ENCODE results near the gene RAB28. TPM values are rescaled to one million over a fixed set of nuclear protein-coding genes. Genes with fewer than 3 reads are reported as not detected.

The RAB28 gene
- total RNA-seq, 1 donor from 2014 or later = 11.9 TPM

- Histone ChIP-seq H3K27me3 (ENCODE audit: insufficient read depth, low read length) (no peaks in the 10 kb centered on the region), H3K27ac (ENCODE audit: low read depth, low read length) (no peak overlapping the region), H3K4me3 (ENCODE audit: insufficient read depth, low read depth, low read length) (no peak overlapping the region), H4K20me1 (ENCODE audit: insufficient read depth, low read length) (no peaks in the 10 kb centered on the region), H3K9ac (ENCODE audit: low read length) (no peak overlapping the region), H3K9me3 (ENCODE audit: insufficient read depth, low read depth, low read length) (no peaks in the 10 kb centered on the region), H3K79me2 (ENCODE audit: insufficient read depth, low read length) (peaks cover 21% of the 10 kb centered on the region), H3K36me3 (ENCODE audit: insufficient read depth, low read length) (peaks cover 5% of the 10 kb centered on the region), H3K4me2 (ENCODE audit: low read length) (no peak overlapping the region), H2AFZ (ENCODE audit: low read depth, low read length) (no peak overlapping the region), H3K4me1 (ENCODE audit: insufficient read depth, low read length) (peaks cover under 1% of the 10 kb centered on the region)
- Mint-ChIP-seq H3K27me3 (ENCODE audit: low read depth, unreplicated experiment) (no peaks in the 10 kb centered on the region), H3K36me3 (ENCODE audit: low read depth, unreplicated experiment) (no peaks in the 10 kb centered on the region), H3K4me3 (ENCODE audit: unreplicated experiment) (no peak overlapping the region), H3K4me1 (ENCODE audit: low read depth, unreplicated experiment) (peaks cover 1% of the 10 kb centered on the region), H3K9me3 (ENCODE audit: unreplicated experiment) (no peaks in the 10 kb centered on the region), H3K27ac (ENCODE audit: unreplicated experiment) (no peak overlapping the region)
- DNase-seq (ENCODE audit: low read depth) = no peak
- FAIRE-seq = no peak
- no peak for TF ChIP-seq EZH2 (IDR thresholded peaks at IDR 0.05; ENCODE audit: insufficient read depth, low read length)
- TF ChIP-seq, protein P1, sequence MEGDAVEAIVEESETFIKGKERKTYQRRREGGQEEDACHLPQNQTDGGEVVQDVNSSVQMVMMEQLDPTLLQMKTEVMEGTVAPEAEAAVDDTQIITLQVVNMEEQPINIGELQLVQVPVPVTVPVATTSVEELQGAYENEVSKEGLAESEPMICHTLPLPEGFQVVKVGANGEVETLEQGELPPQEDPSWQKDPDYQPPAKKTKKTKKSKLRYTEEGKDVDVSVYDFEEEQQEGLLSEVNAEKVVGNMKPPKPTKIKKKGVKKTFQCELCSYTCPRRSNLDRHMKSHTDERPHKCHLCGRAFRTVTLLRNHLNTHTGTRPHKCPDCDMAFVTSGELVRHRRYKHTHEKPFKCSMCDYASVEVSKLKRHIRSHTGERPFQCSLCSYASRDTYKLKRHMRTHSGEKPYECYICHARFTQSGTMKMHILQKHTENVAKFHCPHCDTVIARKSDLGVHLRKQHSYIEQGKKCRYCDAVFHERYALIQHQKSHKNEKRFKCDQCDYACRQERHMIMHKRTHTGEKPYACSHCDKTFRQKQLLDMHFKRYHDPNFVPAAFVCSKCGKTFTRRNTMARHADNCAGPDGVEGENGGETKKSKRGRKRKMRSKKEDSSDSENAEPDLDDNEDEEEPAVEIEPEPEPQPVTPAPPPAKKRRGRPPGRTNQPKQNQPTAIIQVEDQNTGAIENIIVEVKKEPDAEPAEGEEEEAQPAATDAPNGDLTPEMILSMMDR (IDR thresholded peaks at IDR 0.05; ENCODE audit: insufficient read depth, low read depth, low read length) = no peak
These were observed 12.7 kb downstream of the RAB28 start for GRCh38 chr4:13471400-13471799.

DNA sequence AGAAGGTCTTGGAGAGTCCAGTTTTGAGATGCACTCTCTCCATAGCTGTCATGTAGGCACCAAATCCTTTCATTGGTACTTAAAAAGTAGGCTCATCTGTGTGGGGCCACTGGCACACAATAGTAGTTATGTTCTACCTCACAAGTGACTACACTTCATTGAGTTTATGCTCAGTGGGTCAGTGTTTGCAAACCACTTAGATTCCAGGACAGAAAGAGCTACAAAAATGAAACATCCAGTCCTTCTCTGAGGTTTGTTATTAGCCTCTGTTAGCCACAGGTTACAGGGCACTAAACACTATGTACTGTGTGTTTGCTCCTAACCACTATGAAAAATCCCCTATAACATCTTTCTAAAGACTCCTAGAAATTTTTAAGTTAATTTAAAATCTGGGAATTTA, 13.8 kb downstream of the RAB28 start:
- H3K9me3 Mint-ChIP-seq (ENCODE audit: unreplicated experiment) = no peaks in the 10 kb centered on the region
- Histone ChIP-seq H3K4me3 (ENCODE audit: insufficient read depth, low read depth, low read length) (no peak overlapping the region), H3K4me1 (ENCODE audit: insufficient read depth, low read length) (no peaks in the 10 kb centered on the region), H3K27ac (ENCODE audit: low read depth, low read length) (no peak overlapping the region), H3K79me2 (ENCODE audit: insufficient read depth, low read length) (peaks cover 31% of the 10 kb centered on the region), H3K9ac (ENCODE audit: low read length) (no peak overlapping the region), H4K20me1 (ENCODE audit: insufficient read depth, low read length) (peaks cover 4% of the 10 kb centered on the region), H3K4me2 (ENCODE audit: low read length) (no peak overlapping the region), H3K9me3 (ENCODE audit: insufficient read depth, low read depth, low read length) (no peaks in the 10 kb centered on the region), H3K36me3 (ENCODE audit: insufficient read depth, low read length) (peaks cover 5% of the 10 kb centered on the region), H3K27me3 (ENCODE audit: insufficient read depth, low read length) (no peaks in the 10 kb centered on the region), H2AFZ (ENCODE audit: low read depth, low read length) (no peak overlapping the region)
- FAIRE-seq (no peak), DNase-seq (ENCODE audit: low read depth) (no peak)
- no peak for TF ChIP-seq EZH2 (IDR thresholded peaks at IDR 0.05; ENCODE audit: insufficient read depth, low read length)
- TF ChIP-seq, protein P1 (IDR thresholded peaks at IDR 0.05; ENCODE audit: insufficient read depth, low read depth, low read length) = no peak
- no peaks in the 10 kb centered on the region for H3K27me3 Mint-ChIP-seq (ENCODE audit: low read depth, unreplicated experiment)
- H3K36me3 Mint-ChIP-seq (ENCODE audit: low read depth, unreplicated experiment) = no peaks in the 10 kb centered on the region
- no peak overlapping the region for H3K27ac Mint-ChIP-seq (ENCODE audit: unreplicated experiment)
- H3K4me3 Mint-ChIP-seq (ENCODE audit: unreplicated experiment) = no peak overlapping the region
- H3K4me1 Mint-ChIP-seq (ENCODE audit: low read depth, unreplicated experiment) = peaks cover 1% of the 10 kb centered on the region

DNA sequence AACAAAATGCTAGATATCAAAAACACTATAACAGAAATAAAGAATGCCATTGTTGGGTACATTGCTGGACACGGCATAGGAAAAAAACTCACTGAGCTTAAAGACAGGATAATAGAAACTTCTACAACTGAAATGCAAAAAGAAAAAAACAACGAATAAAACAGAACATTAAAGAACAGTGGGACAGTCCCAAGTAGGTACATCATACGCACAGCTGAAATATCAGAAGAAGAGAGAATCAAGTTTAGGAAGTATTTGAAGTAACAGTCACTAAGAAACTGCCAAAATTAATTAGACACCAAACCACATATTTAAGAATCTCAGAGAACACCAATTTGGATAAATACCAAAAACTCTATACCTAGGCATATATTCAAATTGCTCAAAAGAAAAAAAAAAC, 19.2 kb downstream of the RAB28 start:
- Histone ChIP-seq H3K36me3 (ENCODE audit: insufficient read depth, low read length) (no peaks in the 10 kb centered on the region), H3K4me3 (ENCODE audit: insufficient read depth, low read depth, low read length) (no peak overlapping the region), H3K79me2 (ENCODE audit: insufficient read depth, low read length) (peaks cover 50% of the 10 kb centered on the region), H3K4me1 (ENCODE audit: insufficient read depth, low read length) (no peaks in the 10 kb centered on the region), H3K4me2 (ENCODE audit: low read length) (no peak overlapping the region), H3K9me3 (ENCODE audit: insufficient read depth, low read depth, low read length) (no peaks in the 10 kb centered on the region), H2AFZ (ENCODE audit: low read depth, low read length) (no peak overlapping the region), H4K20me1 (ENCODE audit: insufficient read depth, low read length) (peaks cover 21% of the 10 kb centered on the region), H3K27ac (ENCODE audit: low read depth, low read length) (no peak overlapping the region), H3K27me3 (ENCODE audit: insufficient read depth, low read length) (no peaks in the 10 kb centered on the region), H3K9ac (ENCODE audit: low read length) (no peak overlapping the region)
- no peak for TF ChIP-seq EZH2 (IDR thresholded peaks at IDR 0.05; ENCODE audit: insufficient read depth, low read length)
- TF ChIP-seq, protein P1 (IDR thresholded peaks at IDR 0.05; ENCODE audit: insufficient read depth, low read depth, low read length) = no peak
- DNase-seq (ENCODE audit: low read depth) (no peak), FAIRE-seq (no peak)
- no peaks in the 10 kb centered on the region for H3K27me3 Mint-ChIP-seq (ENCODE audit: low read depth, unreplicated experiment)
- no peak overlapping the region for H3K27ac Mint-ChIP-seq (ENCODE audit: unreplicated experiment)
- H3K9me3 Mint-ChIP-seq (ENCODE audit: unreplicated experiment) = no peaks in the 10 kb centered on the region
- H3K4me3 Mint-ChIP-seq (ENCODE audit: unreplicated experiment) = no peak overlapping the region
- H3K4me1 Mint-ChIP-seq (ENCODE audit: low read depth, unreplicated experiment) = no peaks in the 10 kb centered on the region
- H3K36me3 Mint-ChIP-seq (ENCODE audit: low read depth, unreplicated experiment) = no peaks in the 10 kb centered on the region
